Stimulated activated CD8-positive, alpha-beta memory T cell treated with anti-CD3 and anti-CD28 coated beads, Interleukin-4, amount 100 ng/mL, for 4 hours (primary cell): ENCODE results near the gene ANGPTL4.
"Not testable (repeated sequence)": the region's sequence is repeated elsewhere in the genome, so short reads cannot be mapped to it uniquely, and the experiment has no call there.

ENCODE experiments used
- DNase-seq, 2 donors: peaks; one replicate each; pipeline ENCODE4 v3.0.0-alpha.2; 2020; ENCODE audit warnings: low read depth in 2 of 2, low spot score in 1 of 2

Gene ANGPTL4

GRCh38 chr19:8360196-8360595 lies 3.8 kb upstream of the ANGPTL4 start:
- no peak for DNase-seq

DNA sequence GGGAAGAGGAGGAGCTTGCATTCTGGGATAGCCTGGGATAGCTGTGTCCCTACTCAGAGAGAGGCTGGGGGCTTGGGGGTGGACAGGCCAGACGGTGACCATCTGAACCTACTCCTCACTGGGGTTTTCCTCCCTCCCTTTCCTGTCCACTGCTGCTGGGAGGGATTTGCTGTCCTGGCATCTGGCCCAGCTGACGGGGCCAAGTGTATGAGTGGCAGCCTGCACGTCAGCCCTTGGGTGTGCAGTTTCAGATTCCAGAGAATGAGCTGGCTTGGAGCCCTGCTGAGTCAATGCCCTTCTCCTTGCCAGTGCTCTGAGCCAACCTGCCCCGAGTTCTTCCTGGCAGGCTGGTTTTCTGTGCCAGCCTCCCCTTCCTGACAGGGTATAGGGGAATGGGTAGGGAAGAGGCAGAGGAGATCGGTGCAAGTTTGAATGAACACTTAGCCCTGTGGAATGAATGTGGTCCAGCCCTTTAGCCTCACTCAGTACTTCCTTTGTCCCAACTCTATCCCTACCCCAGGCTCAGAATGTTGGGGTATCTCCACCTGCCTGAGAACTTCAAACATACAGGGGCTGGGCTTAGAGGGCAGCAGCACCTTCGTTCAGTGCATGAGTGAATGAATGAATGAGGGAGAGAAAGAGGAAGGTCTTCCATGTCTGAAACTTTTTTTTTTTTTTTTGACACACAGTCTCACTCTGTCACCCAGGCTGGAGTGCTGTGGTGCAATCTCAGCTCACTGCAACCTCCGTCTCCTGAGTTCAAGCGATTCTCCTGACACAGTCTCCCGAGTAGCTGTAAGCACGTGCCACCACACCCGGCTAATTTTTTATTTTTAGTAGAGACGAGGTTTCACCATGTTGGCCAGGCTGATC lies 1.8 kb upstream of the ANGPTL4 start:
- DNase-seq, result no peak

- DNase-seq, result no peak
Observed at GRCh38 chr19:8366121-8366581, 2.2 kb downstream of the ANGPTL4 start.

- no peak for DNase-seq
Observed at GRCh38 chr19:8366961-8367326, 3.0 kb downstream of the ANGPTL4 start.

- no peak for DNase-seq
Observed at GRCh38 chr19:8367327-8368001, 3.5 kb downstream of the ANGPTL4 start.

- no peak for DNase-seq
Observed at GRCh38 chr19:8370176-8371010, 6.4 kb downstream of the ANGPTL4 start.

- no peak for DNase-seq
Observed at GRCh38 chr19:8371011-8371804, 7.3 kb downstream of the ANGPTL4 start.

- no peak for DNase-seq
Observed at GRCh38 chr19:8373867-8374813, 10.2 kb downstream of the ANGPTL4 start.

DNA sequence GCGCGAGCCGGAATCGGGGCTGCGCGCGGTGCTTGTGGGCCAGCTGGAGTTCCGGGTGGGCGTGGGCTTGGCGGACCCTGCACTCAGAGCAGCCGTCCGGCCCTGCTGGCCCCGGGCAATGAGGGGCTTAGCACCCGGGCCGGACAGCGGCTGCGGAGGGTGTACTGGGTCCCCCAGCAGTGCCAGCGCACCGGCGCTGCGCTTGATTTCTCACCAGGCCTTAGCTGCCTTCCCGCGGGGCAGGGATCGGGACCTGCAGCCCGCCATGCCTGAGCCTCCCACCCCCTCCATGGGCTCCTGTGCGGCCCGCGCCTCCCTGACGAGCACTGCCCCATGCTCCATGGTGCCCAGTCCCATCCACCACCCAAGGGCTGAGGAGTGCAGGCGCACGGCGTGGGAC lies 11.8 kb downstream of the ANGPTL4 start:
- not testable (repeated sequence) for DNase-seq

DNA sequence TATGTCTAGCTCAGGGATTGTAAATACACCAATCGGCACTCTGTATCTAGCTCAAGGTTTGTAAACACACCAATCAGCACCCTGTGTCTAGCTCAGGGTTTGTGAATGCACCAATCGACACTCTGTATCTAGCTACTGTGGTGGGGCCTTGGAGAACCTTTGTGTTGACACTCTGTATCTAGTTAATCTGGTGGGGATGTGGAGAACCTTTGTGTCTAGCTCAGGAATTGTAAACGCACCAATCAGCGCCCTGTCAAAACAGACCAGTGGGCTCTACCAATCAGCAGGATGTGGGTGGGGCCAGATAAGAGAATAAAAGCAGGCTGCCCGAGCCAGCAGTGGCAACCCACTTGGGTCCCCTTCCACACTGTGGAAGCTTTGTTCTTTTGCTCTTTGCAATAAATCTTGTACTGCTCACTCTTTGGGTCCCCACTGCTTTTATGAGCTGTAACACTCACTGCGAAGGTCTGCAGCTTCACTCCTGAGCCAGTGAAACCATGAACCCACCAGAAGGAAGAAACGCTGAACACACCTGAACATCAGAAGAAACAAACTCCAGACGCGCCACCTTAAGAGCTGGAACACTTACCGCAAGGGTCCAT lies 12.5 kb downstream of the ANGPTL4 start:
- not testable (repeated sequence) for DNase-seq

GRCh38 chr19:8377598-8377997 lies 13.6 kb downstream of the ANGPTL4 start:
- no peak for DNase-seq

DNA sequence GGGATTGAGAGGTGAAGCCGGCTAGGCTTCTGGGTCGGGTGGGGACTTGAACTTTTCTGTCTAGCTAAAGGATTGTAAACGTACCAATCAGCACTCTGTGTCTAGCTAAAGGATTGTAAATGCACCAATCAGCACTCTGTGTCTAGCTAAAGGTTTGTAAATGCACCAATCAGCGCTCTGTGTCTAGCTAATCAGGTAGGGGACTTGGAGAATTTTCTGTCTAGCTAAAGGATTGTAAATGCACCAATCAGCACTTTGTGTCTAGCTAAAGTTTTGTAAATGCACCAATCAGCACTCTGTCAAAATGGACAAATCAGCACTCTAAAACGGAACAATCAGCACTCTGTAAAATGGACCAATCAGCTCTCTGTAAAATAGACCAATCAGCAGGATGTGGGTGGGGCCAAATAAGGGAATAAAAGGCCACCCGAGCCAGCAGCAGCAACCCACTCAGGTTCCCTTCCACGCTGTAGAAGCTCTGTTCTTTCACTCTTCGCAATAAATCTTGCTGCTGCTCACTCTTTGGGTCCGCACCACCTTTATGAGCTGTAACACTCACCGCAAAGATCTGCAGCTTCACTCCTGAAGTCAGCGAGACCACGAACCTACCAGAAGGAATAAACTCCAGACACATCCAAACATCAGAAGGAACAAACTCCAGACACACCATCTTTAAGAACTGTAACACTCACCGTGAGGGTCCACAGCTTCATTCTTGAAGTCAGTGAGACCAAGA lies 15.4 kb downstream of the ANGPTL4 start:
- DNase-seq, result not testable (repeated sequence)

- DNase-seq, result not testable (repeated sequence)
Observed at GRCh38 chr19:8384569-8384968, 20.6 kb downstream of the ANGPTL4 start.

- not testable (repeated sequence) for DNase-seq
Observed at GRCh38 chr19:8385103-8385502, 21.1 kb downstream of the ANGPTL4 start.

- DNase-seq, result not testable (repeated sequence)
Observed at GRCh38 chr19:8385566-8385965, 21.6 kb downstream of the ANGPTL4 start.

DNA sequence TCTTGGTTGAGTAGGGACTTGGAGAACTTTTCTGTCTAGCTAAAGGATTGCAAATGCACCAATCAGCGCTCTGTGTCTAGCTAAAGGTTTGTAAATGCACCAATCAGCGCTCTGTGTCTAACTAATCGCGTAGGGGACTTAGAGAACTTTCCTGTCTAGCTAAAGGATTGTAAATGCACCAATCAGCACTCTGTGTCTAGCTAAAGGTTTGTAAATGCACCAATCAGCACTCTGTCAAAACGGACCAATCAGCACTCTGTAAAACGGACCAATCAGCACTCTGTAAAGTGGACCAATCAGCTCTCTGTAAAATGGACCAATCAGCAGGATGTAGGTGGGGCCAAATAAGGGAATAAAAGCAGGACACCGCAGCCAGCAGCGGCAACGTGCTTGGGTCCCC lies 22.5 kb downstream of the ANGPTL4 start:
- not testable (repeated sequence) for DNase-seq

- no peak for DNase-seq
Observed at GRCh38 chr19:8386990-8387389, 23.0 kb downstream of the ANGPTL4 start.
